Activated CD4-positive, alpha-beta T cell treated with anti-CD3 and anti-CD28 coated beads, Interleukin-2, amount 10 ng/mL, durations not matched to agents 7 days and 5 days (primary cell): Measurements from ENCODE around the gene SPATA19. TPM values are rescaled to one million over a fixed set of nuclear protein-coding genes. Genes with fewer than 3 reads are reported as not detected.
A peak's percentile ranks its signal among the peaks of the same experiment; 100 is the strongest.

Experiments used
- CTCF ChIA-PET: fragments of 350-600 bp; sonication (Branson Sonifier 250); formaldehyde crosslinking; loops from one replicate; lab custom pipeline; 2021; ENCODE audit warnings: antibody characterized with exemption; lab: Charles Lee
- POLR2A ChIA-PET: fragments of 350-600 bp; sonication (Branson Sonifier 250); formaldehyde crosslinking; loops from one replicate; lab custom pipeline; 2021; ENCODE audit warnings: antibody characterized with exemption; lab: Charles Lee
- DNase-seq: peaks from one replicate; pipeline ENCODE4 v3.0.0-alpha.2; 2020
- H3K27ac Mint-ChIP-seq: one replicate; pipeline ENCODE4 v1.8.0; 2021; ENCODE audit warnings: mild to moderate bottlenecking, moderate library complexity, mixed read lengths
- H3K27me3 Mint-ChIP-seq: one replicate; pipeline ENCODE4 v1.8.0; 2021; ENCODE audit warnings: mixed read lengths
- H3K36me3 Mint-ChIP-seq: one replicate; pipeline ENCODE4 v1.8.0; 2021; ENCODE audit warnings: low read depth, mixed read lengths
- H3K4me1 Mint-ChIP-seq: one replicate; pipeline ENCODE4 v1.8.0; 2021; ENCODE audit warnings: mixed read lengths
- H3K4me3 Mint-ChIP-seq: one replicate; pipeline ENCODE4 v1.8.0; 2021; ENCODE audit warnings: mild to moderate bottlenecking, moderate library complexity, mixed read lengths
- H3K9me3 Mint-ChIP-seq: one replicate; pipeline ENCODE4 v1.8.0; 2021; ENCODE audit warnings: mixed read lengths
- total RNA-seq, 2 experiments: library from RNA; stranded (reverse); gene quantifications; one replicate each; pipeline ENCODE4 v1.2.3, GENCODE V29; 2021

SPATA19 gene, protein sequence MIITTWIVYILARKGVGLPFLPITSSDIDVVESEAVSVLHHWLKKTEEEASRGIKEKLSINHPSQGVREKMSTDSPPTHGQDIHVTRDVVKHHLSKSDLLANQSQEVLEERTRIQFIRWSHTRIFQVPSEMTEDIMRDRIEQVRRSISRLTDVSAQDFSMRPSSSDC
- total RNA-seq, result not detected

DNA sequence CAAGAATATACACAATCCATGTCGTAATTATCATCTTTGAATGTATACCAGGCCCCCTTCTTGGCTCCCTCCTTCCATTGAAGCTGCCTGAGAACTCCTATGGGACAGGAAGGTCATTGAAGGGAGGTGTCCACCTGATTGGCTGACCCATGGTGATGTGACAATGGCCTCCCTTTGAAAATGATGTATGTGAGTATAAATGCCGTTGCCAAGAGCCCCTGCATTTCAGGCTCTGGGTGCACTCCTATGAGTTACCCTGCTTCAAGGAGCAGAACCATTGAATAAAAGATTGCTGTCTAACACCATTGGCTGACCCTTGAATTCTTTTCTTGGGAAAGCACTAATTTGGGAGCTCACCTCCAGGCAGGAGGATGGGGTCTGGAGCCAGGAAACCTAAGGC is at the start of gene SPATA19:
TSS of gene SPATA19 (minus strand) at position 101 of the 400 bp plus-strand sequence. CDS start at position 34, 67 bp downstream.
- ChIA-PET POLR2A (no interaction called here), CTCF (interaction anchor here (0.6 kb wide), 1 partner anchor 1030 kb away, joined by 3 read pairs; no protein-coding TSS in a partner anchor)
- Mint-ChIP-seq H3K4me1 (no peaks in the 10 kb centered on the region), H3K4me3 (no peak within 1 kb of the TSS), H3K9me3 (no peaks in the 10 kb centered on the region), H3K27ac (no peak within 1 kb of the TSS), H3K36me3 (no peaks in the 10 kb centered on the region), H3K27me3 (peaks cover 20% of the 10 kb centered on the region)
- no peak for DNase-seq

DNA sequence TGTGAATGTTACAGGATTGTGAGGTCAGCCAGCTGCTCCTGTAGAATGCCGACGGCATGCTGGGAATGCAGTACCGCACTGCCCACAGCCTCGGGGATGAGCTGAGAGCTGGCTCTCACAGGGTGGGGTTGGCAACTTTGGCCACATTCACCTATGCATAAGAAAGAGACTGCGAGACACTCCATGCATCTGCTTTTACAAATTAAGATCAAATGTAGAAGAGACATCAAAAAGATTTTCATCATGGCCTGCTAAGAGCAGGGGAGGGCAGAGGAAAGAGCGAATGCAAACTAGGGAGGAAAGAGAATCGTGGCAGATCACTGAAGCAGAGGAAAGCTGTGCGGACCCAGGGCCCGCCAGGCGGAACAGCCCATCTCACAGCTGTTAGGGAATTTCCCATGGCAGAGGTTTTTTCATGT is 49.8 kb upstream of the SPATA19 start:
- ChIA-PET CTCF (no interaction called here), POLR2A (no interaction called here)
- H3K4me3 Mint-ChIP-seq, result no peak overlapping the region
- peaks cover 5% of the 10 kb centered on the region for H3K4me1 Mint-ChIP-seq
- DNase-seq, result peak; percentile 5
- H3K27me3 Mint-ChIP-seq, result peaks cover 16% of the 10 kb centered on the region
- no peak overlapping the region for H3K27ac Mint-ChIP-seq
- peaks cover 23% of the 10 kb centered on the region for H3K36me3 Mint-ChIP-seq
- H3K9me3 Mint-ChIP-seq, result no peaks in the 10 kb centered on the region

DNA sequence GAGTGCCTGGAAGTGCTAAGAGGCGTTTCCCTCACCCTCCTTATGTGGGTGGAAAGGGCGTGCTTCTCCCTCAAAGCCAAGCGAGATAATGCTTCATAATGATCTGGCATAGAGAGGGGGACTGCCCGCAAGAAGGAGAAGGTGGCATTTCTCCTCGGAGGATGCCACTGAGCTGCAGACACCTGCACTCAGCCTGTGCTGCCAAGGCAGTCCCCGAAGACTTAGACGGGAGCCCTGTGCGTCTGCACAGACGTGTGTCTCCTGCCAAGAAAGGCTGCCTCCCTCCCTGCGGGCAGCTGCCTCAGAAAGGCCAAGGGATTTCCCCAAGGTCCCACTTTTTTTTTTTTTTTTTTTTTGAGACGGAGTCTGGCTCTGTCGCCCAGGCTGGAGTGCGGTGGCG is 48.1 kb upstream of the SPATA19 start:
- Mint-ChIP-seq H3K27ac (no peak overlapping the region), H3K27me3 (peaks cover 21% of the 10 kb centered on the region), H3K9me3 (no peaks in the 10 kb centered on the region), H3K36me3 (peaks cover 13% of the 10 kb centered on the region), H3K4me3 (no peak overlapping the region), H3K4me1 (peaks cover 2% of the 10 kb centered on the region)
- CTCF ChIA-PET, result no interaction called here
- POLR2A ChIA-PET, result no interaction called here
- DNase-seq, result no peak

DNA sequence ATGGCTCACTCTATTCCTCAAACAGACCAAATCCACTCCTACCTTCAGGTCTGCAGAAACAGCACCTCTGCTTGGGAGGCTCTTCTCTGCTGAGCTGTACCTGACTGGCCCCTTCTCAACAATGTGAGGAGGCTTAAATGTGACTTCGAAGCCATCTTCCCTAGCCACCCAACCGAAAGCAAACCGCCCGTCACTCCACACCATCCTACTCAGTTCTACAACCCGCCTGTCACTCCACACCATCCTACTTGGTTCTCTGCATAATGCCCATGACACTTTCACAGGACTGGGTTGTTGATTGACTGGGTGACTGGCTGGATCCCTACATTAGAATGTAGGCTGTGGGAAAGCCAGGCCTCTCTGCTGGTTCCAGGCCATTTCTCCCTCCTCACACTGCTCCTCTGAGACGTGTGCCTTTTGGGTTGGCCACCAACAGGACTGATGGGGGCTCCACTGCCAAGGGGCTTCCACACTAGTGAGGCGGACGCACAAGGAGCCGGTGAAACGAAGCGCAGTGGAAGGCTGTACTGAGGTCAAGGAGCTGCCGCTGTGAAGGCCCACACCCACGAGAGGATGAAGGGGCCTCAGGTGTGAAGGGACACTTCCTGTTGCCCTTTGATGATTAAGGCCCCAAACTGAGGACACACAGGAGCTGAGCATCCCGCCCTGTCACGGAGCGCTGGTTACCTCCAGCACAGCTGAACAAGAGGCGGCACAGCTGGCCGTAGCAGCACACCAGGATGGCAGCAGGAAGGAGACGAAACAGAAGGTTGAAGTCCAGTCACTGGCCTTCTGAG is 47.5 kb upstream of the SPATA19 start:
- no peak for DNase-seq

DNA sequence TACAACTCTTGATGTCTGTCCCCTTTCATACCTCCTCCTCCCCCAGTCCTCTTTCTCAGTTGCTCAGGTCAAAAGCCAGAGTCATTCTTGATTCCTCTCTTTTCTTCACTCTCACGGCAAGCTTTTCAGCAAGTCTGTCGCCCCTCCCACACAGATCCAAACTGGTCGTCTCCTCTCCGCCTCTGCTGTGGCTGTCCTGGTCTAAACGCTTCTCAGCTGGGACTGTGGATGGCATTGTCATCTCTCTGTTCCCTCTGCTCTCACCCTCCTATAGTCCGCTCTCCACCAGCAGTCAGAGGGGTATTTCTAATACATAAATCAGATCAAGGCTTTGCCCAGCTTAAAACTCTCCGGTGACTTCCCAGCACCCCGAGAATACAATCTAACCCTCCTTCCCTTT is 46.8 kb upstream of the SPATA19 start:
- peaks cover 26% of the 10 kb centered on the region for H3K27me3 Mint-ChIP-seq
- H3K4me1 Mint-ChIP-seq, result no peaks in the 10 kb centered on the region
- no peak overlapping the region for H3K4me3 Mint-ChIP-seq
- no peak overlapping the region for H3K27ac Mint-ChIP-seq
- no peak for DNase-seq
- ChIA-PET POLR2A (no interaction called here), CTCF (no interaction called here)
- peaks cover 4% of the 10 kb centered on the region for H3K36me3 Mint-ChIP-seq
- no peaks in the 10 kb centered on the region for H3K9me3 Mint-ChIP-seq

More for the DNA sequence above, 47.5 kb upstream of the SPATA19 start:
- no peaks in the 10 kb centered on the region for H3K9me3 Mint-ChIP-seq
- no peak overlapping the region for H3K4me3 Mint-ChIP-seq
- ChIA-PET POLR2A (no interaction called here), CTCF (no interaction called here)
- H3K36me3 Mint-ChIP-seq, result peaks cover 8% of the 10 kb centered on the region
- no peaks in the 10 kb centered on the region for H3K4me1 Mint-ChIP-seq
- peaks cover 21% of the 10 kb centered on the region for H3K27me3 Mint-ChIP-seq
- no peak overlapping the region for H3K27ac Mint-ChIP-seq

DNA sequence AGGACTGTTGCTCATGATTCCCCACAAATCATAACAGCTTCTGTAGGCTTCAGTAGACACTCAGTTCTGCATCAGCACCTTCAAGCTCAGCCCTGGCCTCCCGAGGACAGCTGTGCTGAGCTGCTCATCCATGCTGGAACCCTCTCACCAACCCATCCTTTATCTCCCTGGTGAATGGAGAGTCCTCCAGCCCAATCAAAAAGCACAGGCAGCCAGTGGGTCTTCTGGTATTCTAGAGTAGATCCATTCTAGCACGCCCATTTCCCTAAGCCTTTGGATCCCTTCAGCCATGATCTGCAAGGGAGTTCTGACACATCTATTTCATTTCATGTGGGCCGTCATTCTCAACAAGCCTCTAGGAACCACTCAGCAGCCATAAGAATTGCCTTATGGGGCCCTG is 44.6 kb upstream of the SPATA19 start:
- ChIA-PET CTCF (no interaction called here), POLR2A (no interaction called here)
- Mint-ChIP-seq H3K9me3 (no peaks in the 10 kb centered on the region), H3K4me3 (no peak overlapping the region), H3K27ac (no peak overlapping the region), H3K27me3 (peaks cover 31% of the 10 kb centered on the region), H3K4me1 (no peaks in the 10 kb centered on the region), H3K36me3 (no peaks in the 10 kb centered on the region)
- DNase-seq, result no peak

DNA sequence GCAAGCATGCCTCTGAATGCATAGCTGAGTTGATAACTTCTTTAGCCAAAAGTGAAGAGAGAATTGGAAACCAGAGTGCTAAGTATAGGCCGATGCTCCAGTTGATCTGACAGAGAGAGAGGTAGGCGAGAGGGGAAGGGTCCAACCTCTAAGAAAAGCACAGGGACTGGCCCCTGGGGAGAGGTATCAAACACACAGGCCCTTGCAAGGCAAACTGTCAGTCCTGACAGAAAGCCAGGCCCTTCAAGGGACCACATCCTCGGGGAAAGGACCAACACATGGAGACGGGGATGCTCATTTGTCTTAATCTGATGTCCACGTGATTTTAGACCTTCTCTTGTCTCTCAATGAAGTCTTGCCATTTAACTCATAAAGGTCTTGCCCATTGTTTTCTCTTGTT is 43.9 kb upstream of the SPATA19 start:
- peaks cover 34% of the 10 kb centered on the region for H3K27me3 Mint-ChIP-seq
- no peaks in the 10 kb centered on the region for H3K4me1 Mint-ChIP-seq
- ChIA-PET POLR2A (no interaction called here), CTCF (no interaction called here)
- no peak overlapping the region for H3K4me3 Mint-ChIP-seq
- no peak overlapping the region for H3K27ac Mint-ChIP-seq
- no peaks in the 10 kb centered on the region for H3K36me3 Mint-ChIP-seq
- no peaks in the 10 kb centered on the region for H3K9me3 Mint-ChIP-seq
- DNase-seq, result no peak

DNA sequence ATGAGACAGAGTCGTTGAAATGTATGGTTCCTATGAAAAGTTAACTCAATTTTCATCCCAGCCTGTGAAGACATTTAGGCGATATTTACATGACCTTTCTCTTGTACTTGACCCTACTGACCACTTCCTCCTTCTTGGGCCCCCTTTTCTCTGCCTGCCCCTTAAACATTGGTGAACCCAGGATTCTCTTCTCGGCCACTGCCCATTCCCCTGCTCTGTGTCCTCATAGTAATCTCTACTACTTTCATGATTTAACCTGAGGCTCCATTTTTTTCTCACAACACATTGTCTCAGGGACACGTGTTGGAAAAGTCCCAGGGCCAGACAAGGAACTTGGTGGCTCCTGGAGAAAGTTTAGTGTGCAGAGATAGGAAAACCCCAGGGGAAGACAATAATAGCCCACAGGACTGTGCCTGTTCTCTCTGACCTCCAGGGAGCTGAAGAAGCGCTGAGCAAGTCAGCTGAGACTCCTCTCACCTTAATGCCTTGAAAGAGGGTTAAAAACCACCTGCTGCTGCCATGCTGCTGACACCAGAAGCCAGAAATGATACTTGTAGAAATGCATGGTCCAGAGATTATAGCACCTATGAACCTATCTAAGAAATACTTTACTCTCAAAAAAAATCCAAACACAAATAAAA is 42.5 kb upstream of the SPATA19 start:
- POLR2A ChIA-PET, result no interaction called here
- H3K27me3 Mint-ChIP-seq, result peaks cover 34% of the 10 kb centered on the region
- no peak for DNase-seq
- no peaks in the 10 kb centered on the region for H3K36me3 Mint-ChIP-seq
- H3K9me3 Mint-ChIP-seq, result no peaks in the 10 kb centered on the region
- H3K4me3 Mint-ChIP-seq, result no peak overlapping the region
- no peaks in the 10 kb centered on the region for H3K4me1 Mint-ChIP-seq
- CTCF ChIA-PET, result no interaction called here
- no peak overlapping the region for H3K27ac Mint-ChIP-seq

DNA sequence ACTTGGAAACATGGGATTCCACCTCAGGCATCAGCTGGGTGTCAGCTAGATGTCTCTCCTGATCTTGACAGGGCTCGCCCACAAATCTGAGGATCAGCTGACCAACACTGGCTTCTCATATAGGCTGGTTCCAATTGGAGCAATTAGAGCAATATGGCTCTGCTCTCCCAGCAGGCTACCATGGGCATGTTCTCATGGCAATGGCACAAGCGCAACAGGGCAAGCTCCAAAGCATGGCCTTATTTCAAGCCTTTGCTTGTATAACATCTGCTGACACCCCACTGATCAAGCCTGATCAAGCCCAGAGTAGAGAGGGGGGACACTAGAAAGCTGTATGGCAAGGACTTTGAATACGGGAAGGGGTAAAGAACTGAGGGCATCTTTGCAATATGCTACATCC is 40.7 kb upstream of the SPATA19 start:
- Mint-ChIP-seq H3K4me3 (no peak overlapping the region), H3K27me3 (peaks cover 35% of the 10 kb centered on the region), H3K27ac (no peak overlapping the region), H3K4me1 (no peaks in the 10 kb centered on the region), H3K36me3 (peaks cover 2% of the 10 kb centered on the region), H3K9me3 (peaks cover 2% of the 10 kb centered on the region)
- POLR2A ChIA-PET, result no interaction called here
- no peak for DNase-seq
- CTCF ChIA-PET, result no interaction called here

DNA sequence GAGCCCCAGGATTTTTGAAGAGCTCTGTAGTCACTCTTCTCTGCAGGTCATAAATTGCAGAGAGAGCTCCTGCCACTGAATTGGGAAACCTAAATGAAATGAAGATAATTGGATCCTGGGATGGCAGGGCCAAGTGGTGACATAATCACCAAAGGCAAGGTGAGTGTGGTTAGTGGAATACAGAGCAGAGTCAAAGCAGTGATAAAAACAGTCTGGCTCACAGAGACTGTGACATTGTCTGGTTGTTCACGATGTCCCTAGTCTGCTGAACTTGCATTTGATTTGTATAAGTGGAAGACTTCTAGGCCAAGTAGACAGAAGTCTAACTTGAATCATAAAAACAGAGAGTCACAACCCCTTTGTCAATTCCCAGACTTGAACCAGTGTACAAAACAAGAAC is 26.8 kb upstream of the SPATA19 start:
- no peak for DNase-seq
- CTCF ChIA-PET, result no interaction called here

DNA sequence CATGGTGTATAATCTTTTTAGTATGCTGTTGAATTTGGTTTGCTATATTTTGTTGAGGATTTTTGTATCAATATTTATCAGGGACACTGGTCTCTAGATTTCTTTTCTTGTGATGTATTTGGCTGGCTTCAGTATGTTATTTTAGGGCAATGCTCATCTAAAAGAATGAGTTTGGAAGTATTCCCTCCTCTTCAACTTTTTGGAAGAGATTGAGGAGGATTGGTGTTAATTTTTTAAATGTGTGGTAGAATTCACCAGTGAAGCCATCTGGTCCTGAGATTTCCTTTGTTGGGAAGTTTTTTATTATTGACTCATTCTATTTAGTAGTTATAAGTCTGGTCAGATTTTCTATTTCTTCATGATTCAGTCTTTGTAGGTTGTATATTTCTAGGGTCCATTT is 22.1 kb upstream of the SPATA19 start:
- no peaks in the 10 kb centered on the region for H3K4me1 Mint-ChIP-seq
- ChIA-PET POLR2A (no interaction called here), CTCF (no interaction called here)
- no peak for DNase-seq
- no peak overlapping the region for H3K4me3 Mint-ChIP-seq
- no peaks in the 10 kb centered on the region for H3K9me3 Mint-ChIP-seq
- peaks cover 17% of the 10 kb centered on the region for H3K27me3 Mint-ChIP-seq
- H3K36me3 Mint-ChIP-seq, result no peaks in the 10 kb centered on the region
- H3K27ac Mint-ChIP-seq, result no peak overlapping the region

More for the DNA sequence above, 26.8 kb upstream of the SPATA19 start:
- Mint-ChIP-seq H3K27ac (no peak overlapping the region), H3K27me3 (peaks cover 22% of the 10 kb centered on the region), H3K4me1 (no peaks in the 10 kb centered on the region), H3K36me3 (no peaks in the 10 kb centered on the region), H3K9me3 (no peaks in the 10 kb centered on the region), H3K4me3 (no peak overlapping the region)
- POLR2A ChIA-PET, result no interaction called here

DNA sequence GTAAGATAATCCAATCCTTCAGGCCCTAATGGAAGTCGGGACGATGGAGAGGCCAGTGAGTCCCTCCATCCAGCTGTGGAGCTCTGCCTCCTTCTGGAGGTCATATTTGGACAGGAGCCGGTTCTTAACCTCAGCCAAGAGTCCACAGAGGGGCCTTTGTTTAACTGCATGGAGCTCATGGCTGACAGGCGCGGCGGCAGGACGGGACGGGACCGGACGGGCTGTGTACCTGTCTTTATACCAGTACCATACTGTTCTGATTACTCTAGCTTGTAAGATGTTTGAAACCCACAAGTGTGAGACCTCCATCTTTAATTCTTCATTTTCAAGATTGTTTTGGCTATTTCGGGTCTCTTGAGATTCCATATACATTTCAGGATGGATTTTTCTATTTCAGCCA is 20.2 kb upstream of the SPATA19 start:
- H3K27ac Mint-ChIP-seq, result no peak overlapping the region
- ChIA-PET CTCF (no interaction called here), POLR2A (no interaction called here)
- H3K4me1 Mint-ChIP-seq, result no peaks in the 10 kb centered on the region
- H3K4me3 Mint-ChIP-seq, result no peak overlapping the region
- peaks cover 24% of the 10 kb centered on the region for H3K27me3 Mint-ChIP-seq
- H3K9me3 Mint-ChIP-seq, result no peaks in the 10 kb centered on the region
- H3K36me3 Mint-ChIP-seq, result no peaks in the 10 kb centered on the region
- no peak for DNase-seq

DNA sequence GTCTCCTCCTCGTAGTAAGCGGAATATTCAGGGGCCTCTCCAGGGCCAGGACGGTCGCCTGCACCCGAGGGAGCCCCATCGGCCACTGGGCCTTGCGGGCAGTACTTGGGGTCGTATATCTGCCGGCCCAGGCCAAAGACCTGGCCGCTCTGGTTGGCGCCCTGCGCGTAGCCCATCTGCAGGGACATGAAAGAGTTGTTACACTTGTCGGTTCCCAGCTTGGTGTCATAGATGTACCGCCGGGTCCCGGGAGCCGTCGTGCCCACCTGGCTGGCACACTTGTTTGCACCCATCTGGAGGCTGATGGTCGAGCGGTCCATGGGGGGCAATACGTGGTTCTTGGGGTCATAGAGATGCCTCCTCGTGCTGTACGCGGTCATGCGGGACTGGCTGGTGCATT is 19.4 kb upstream of the SPATA19 start:
- ChIA-PET POLR2A (no interaction called here), CTCF (no interaction called here)
- H3K27me3 Mint-ChIP-seq, result peaks cover 29% of the 10 kb centered on the region
- DNase-seq, result no peak
- no peaks in the 10 kb centered on the region for H3K36me3 Mint-ChIP-seq
- H3K27ac Mint-ChIP-seq, result no peak overlapping the region
- H3K4me1 Mint-ChIP-seq, result no peaks in the 10 kb centered on the region
- no peak overlapping the region for H3K4me3 Mint-ChIP-seq
- H3K9me3 Mint-ChIP-seq, result no peaks in the 10 kb centered on the region
